ENCODE measurements around the gene OGFOD3.
"Not testable (repeated sequence)": the region's sequence is repeated elsewhere in the genome, so short reads cannot be mapped to it uniquely, and the experiment has no call there.

Gene OGFOD3

DNA sequence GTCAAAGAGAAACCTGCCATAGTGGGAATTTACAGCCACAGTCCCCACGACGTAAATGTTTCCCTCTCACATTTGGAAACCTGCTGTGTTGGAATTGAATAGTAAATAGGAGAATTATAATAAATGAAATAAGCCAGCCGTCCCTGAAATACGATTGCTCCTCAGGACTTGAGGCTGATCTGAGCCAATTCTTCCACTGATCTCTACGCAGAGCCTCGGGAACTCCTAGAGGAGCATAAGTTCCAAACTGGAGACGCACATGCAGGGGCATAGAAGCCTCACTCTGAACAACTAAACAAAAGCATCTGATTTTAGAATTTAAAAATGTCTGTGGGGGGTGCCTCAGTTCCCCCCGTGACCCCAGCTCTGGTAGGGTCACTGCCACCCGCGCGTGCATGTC, 69.5 kb downstream of the OGFOD3 start:
- Histone ChIP-seq H3K4me3 (ENCODE audit: low read depth, low read length) (no peak overlapping the region), H3K9ac (no peak overlapping the region), H3K9me3 (ENCODE audit: control insufficient read depth, low read length) (no peaks in the 10 kb centered on the region), H3K36me3 (ENCODE audit: control insufficient read depth, insufficient read depth, low read length) (no peaks in the 10 kb centered on the region), H3K4me1 (no peaks in the 10 kb centered on the region), H3K27me3 (ENCODE audit: control insufficient read depth, insufficient read depth, low read length) (no peaks in the 10 kb centered on the region), H3K79me2 (no peaks in the 10 kb centered on the region), H3K27ac (no peak overlapping the region), H2AFZ (no peak overlapping the region), H3K4me2 (ENCODE audit: low read length) (no peak overlapping the region)
- TF ChIP-seq, protein P1, sequence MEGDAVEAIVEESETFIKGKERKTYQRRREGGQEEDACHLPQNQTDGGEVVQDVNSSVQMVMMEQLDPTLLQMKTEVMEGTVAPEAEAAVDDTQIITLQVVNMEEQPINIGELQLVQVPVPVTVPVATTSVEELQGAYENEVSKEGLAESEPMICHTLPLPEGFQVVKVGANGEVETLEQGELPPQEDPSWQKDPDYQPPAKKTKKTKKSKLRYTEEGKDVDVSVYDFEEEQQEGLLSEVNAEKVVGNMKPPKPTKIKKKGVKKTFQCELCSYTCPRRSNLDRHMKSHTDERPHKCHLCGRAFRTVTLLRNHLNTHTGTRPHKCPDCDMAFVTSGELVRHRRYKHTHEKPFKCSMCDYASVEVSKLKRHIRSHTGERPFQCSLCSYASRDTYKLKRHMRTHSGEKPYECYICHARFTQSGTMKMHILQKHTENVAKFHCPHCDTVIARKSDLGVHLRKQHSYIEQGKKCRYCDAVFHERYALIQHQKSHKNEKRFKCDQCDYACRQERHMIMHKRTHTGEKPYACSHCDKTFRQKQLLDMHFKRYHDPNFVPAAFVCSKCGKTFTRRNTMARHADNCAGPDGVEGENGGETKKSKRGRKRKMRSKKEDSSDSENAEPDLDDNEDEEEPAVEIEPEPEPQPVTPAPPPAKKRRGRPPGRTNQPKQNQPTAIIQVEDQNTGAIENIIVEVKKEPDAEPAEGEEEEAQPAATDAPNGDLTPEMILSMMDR (IDR thresholded peaks at IDR 0.05) = no peak

DNA sequence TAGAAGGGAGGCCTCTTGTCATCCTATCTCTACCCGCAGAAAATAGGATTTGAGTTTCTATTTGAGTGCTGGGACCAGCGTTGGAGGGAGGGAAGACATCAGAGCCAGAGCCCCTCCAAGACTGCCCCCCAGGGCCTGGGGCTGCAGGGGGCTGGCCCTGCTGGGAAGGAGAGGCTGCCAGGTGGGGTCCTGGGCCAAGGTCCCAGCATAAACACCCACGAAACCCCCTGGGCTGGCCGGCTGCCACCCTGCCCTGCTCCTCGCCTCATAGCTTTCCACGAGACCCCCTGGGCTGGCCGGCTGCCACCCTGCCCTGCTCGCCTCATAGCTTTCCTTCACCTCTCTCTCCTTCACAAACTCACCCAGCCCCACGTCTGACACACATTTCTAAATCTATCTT, 70.0 kb downstream of the OGFOD3 start:
- Histone ChIP-seq H3K9me3 (ENCODE audit: control insufficient read depth, low read length) (no peaks in the 10 kb centered on the region), H3K9ac (no peak overlapping the region), H3K36me3 (ENCODE audit: control insufficient read depth, insufficient read depth, low read length) (no peaks in the 10 kb centered on the region), H3K4me3 (ENCODE audit: low read depth, low read length) (no peak overlapping the region), H3K27me3 (ENCODE audit: control insufficient read depth, insufficient read depth, low read length) (no peaks in the 10 kb centered on the region), H3K4me2 (ENCODE audit: low read length) (no peak overlapping the region), H3K27ac (no peak overlapping the region), H2AFZ (no peak overlapping the region), H3K4me1 (no peaks in the 10 kb centered on the region), H3K79me2 (no peaks in the 10 kb centered on the region)
- TF ChIP-seq, protein P1 (IDR thresholded peaks at IDR 0.05) = no peak

GRCh38 chr17:82347994-82348393, 70.4 kb downstream of the OGFOD3 start:
- not testable (repeated sequence) for H3K9me3 ChIP-seq (ENCODE audit: control insufficient read depth, low read length); H3K27me3 ChIP-seq (ENCODE audit: control insufficient read depth, insufficient read depth, low read length); H3K79me2 ChIP-seq; H3K4me1 ChIP-seq; H3K4me3 ChIP-seq (ENCODE audit: low read depth, low read length); H3K4me2 ChIP-seq (ENCODE audit: low read length); H2AFZ ChIP-seq; H3K27ac ChIP-seq; H3K9ac ChIP-seq; H3K36me3 ChIP-seq (ENCODE audit: control insufficient read depth, insufficient read depth, low read length)

- TF ChIP-seq, protein P1 (IDR thresholded peaks at IDR 0.05) = no peak
- H3K27ac ChIP-seq = no peak overlapping the region
- H3K4me1 ChIP-seq = no peaks in the 10 kb centered on the region
- H3K79me2 ChIP-seq = no peaks in the 10 kb centered on the region
- no peaks in the 10 kb centered on the region for H3K9me3 ChIP-seq (ENCODE audit: control insufficient read depth, low read length)
- no peak overlapping the region for H3K4me3 ChIP-seq (ENCODE audit: low read depth, low read length)
- H3K4me2 ChIP-seq (ENCODE audit: low read length) = no peak overlapping the region
- no peak overlapping the region for H2AFZ ChIP-seq
- no peaks in the 10 kb centered on the region for H3K27me3 ChIP-seq (ENCODE audit: control insufficient read depth, insufficient read depth, low read length)
- H3K36me3 ChIP-seq (ENCODE audit: control insufficient read depth, insufficient read depth, low read length) = no peaks in the 10 kb centered on the region
- no peak overlapping the region for H3K9ac ChIP-seq
Measured at GRCh38 chr17:82346342-82347300, 71.8 kb downstream of the OGFOD3 start.

- no peak overlapping the region for H3K9ac ChIP-seq
- no peak overlapping the region for H3K4me3 ChIP-seq (ENCODE audit: low read depth, low read length)
- H3K79me2 ChIP-seq = no peaks in the 10 kb centered on the region
- no peak overlapping the region for H3K4me2 ChIP-seq (ENCODE audit: low read length)
- TF ChIP-seq, protein P1 (IDR thresholded peaks at IDR 0.05) = no peak
- no peaks in the 10 kb centered on the region for H3K9me3 ChIP-seq (ENCODE audit: control insufficient read depth, low read length)
- H3K36me3 ChIP-seq (ENCODE audit: control insufficient read depth, insufficient read depth, low read length) = no peaks in the 10 kb centered on the region
- no peak overlapping the region for H3K27ac ChIP-seq
- no peak overlapping the region for H2AFZ ChIP-seq
- H3K4me1 ChIP-seq = no peaks in the 10 kb centered on the region
- H3K27me3 ChIP-seq (ENCODE audit: control insufficient read depth, insufficient read depth, low read length) = no peaks in the 10 kb centered on the region
Measured at GRCh38 chr17:82345151-82345976, 73.0 kb downstream of the OGFOD3 start.

Measured in parathyroid adenoma (tissue), 2 donors.